Choroid plexus epithelial cell (primary cell): Measurements from ENCODE around the gene IL10.
A peak's percentile ranks its signal among the peaks of the same experiment; 100 is the strongest.

ENCODE experiments used
- DNase-seq: peaks from one replicate; pipeline ENCODE4 v3.0.0-alpha.2; 2010; ENCODE audit warnings: low read depth
- H3K4me3 ChIP-seq: 2 replicates; pipeline ENCODE4 v1.5.1; 2011; ENCODE audit warnings: low read depth, mild to moderate bottlenecking, control low read depth, low read length, moderate library complexity
- CTCF ChIP-seq: conservative IDR thresholded peaks from 2 replicates; pipeline ENCODE4 v1.5.1; 2011; ENCODE audit warnings: low read depth, mild to moderate bottlenecking, control low read depth, inconsistent platforms, low read length, moderate library complexity

Gene IL10

DNA sequence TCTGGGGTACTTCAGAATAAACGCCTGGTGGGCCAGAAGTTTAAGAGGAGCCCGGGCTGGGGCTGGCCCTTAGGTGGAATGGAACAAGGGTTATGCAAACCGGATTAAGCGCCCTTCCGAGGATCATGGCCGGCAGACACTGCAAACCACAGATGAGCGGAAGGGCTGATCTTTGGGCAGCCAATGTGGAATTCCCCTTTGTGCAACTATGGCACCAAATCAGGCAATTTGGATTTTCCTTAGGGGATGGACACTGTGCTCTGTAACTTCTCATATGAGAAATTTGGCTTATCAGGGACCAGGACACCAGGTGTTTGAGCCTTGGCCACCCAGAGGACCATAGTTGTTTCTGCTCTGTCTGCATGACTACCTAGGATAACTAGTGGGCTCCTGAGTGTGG lies 5.7 kb upstream of the IL10 start:
- DNase-seq: no peak
- TF ChIP-seq CTCF: no peak
- H3K4me3 ChIP-seq: no peak overlapping the region

DNA sequence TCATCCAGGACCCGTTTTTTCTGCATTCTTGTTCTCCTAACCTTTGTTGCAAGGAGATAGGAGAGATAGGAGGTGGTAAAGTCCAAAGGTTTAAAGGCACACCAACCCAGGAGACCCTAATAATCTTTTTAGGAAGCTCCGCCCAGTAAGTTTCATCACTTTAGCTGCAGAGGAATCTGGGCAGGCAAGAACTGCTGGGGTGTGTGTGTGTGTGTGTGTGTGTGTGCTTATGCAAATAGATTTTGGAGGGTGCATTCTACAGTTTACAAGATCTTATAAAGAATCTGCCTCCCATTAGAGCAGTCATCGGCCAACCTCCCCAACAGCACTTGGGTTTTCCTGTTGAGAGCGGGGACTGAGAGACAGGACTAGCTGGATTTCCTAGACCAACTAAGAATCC lies 3.9 kb upstream of the IL10 start:
- H3K4me3 ChIP-seq: no peak overlapping the region
- TF ChIP-seq CTCF: no peak
- no peak for DNase-seq

DNA sequence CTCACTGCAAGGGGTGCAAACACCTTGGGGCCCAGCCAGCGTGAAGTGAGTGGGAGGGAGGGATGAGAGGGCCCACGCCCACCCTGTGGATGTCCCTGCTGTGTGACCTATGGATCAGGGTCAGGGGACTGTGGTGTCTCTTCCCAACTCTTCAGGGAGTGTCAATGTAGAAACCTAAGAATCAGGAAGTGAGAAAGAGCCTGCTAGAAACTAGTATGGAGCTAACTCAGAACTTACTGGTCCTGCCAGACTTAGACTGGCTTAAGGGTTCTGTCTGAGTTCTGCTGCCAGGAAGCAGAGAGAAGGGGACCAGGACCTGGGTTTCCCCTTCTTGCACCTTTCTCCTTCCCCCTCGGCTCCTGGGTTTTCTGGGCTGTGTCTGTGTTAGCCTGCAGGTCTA lies 1.8 kb upstream of the IL10 start:
- no peak for TF ChIP-seq CTCF
- H3K4me3 ChIP-seq: no peak overlapping the region
- DNase-seq: no peak

DNA sequence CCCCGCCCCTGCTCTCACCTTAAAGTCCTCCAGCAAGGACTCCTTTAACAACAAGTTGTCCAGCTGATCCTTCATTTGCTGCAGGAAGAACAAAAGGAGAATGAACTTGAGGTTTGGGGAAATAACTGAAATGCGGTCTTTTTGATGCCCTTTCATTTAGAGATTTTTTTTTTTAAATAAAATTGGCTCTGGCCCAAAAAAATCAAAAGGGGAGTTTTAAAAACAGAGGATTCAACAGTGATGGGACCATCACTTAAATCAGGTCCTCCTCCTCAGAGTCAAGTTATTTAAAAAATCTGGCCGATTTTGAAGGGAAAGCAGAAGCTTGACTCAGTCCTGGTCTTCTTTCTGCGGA lies 979 bp downstream of the IL10 start:
- no peak for TF ChIP-seq CTCF
- DNase-seq: no peak
- no peak overlapping the region for H3K4me3 ChIP-seq

- DNase-seq: peak; percentile 45
- TF ChIP-seq CTCF: no peak
- no peak within 1 kb of the TSS for H3K4me3 ChIP-seq
Measured at GRCh38 chr1:206770531-206771337, 1.6 kb downstream of the IL10 start, which contains the start of gene IL19. TSS of gene IL19 (plus strand) at chr1:206770773. CDS start at chr1:206836663, 65,890 bp downstream.

DNA sequence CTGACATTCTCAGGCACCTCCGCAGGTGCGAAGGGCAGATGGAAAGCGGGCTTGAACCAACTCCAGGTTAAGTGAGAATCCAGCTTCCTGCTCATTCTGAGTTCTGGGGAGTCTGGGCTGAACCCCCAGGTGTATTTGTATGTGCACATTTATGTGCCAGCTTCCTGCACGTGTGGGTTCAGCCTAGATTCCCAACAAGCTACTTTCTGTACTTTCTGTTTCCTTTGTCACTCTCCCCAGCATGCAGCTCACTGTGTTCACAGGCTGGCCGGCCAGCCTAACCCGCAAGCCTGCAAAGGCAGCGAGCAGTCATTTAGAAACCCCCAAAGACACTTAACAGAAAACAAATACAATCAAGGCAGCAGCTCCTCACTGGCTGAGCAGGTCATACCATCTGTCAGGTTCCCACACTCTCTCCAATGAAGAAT lies 3.0 kb downstream of the IL10 start:
- no peak for DNase-seq
- TF ChIP-seq CTCF: no peak
- H3K4me3 ChIP-seq: no peak overlapping the region
